Type B pancreatic cell (in vitro differentiated cells): Measurements from ENCODE around the gene LOC101059915.
"Not testable (repeated sequence)": the region's sequence is repeated elsewhere in the genome, so short reads cannot be mapped to it uniquely, and the experiment has no call there.

Experiments used
- DNase-seq: peaks from one replicate; pipeline ENCODE4 v3.0.0; 2021; ENCODE audit warnings: mixed read lengths; ENCODE audit not compliant: unreplicated experiment; ENCODE audit errors: extremely low spot score
- H3K27ac Mint-ChIP-seq: 2 replicates; pipeline ENCODE4 v1.8.0; 2021; ENCODE audit warnings: mild to moderate bottlenecking, mixed read lengths
- H3K27me3 Mint-ChIP-seq: 2 replicates; pipeline ENCODE4 v1.8.0; 2021; ENCODE audit warnings: mixed read lengths
- H3K36me3 Mint-ChIP-seq: 2 replicates; pipeline ENCODE4 v1.8.0; 2021; ENCODE audit warnings: mixed read lengths
- H3K4me1 Mint-ChIP-seq: one replicate; pipeline ENCODE4 v1.8.0; 2021; ENCODE audit warnings: mixed read lengths; ENCODE audit not compliant: unreplicated experiment
- H3K4me3 Mint-ChIP-seq: 2 replicates; pipeline ENCODE4 v1.8.0; 2021; ENCODE audit warnings: mild to moderate bottlenecking, mixed read lengths
- H3K9me3 Mint-ChIP-seq: 2 replicates; pipeline ENCODE4 v1.8.0; 2021; ENCODE audit warnings: mixed read lengths
- CTCF ChIP-seq: fragments of 200-600 bp; sonication (generic); conservative IDR thresholded peaks from 2 replicates; pipeline ENCODE4 v1.5.0; 2021; ENCODE audit warnings: antibody characterized with exemption, mild to moderate bottlenecking

The LOC101059915 gene

DNA sequence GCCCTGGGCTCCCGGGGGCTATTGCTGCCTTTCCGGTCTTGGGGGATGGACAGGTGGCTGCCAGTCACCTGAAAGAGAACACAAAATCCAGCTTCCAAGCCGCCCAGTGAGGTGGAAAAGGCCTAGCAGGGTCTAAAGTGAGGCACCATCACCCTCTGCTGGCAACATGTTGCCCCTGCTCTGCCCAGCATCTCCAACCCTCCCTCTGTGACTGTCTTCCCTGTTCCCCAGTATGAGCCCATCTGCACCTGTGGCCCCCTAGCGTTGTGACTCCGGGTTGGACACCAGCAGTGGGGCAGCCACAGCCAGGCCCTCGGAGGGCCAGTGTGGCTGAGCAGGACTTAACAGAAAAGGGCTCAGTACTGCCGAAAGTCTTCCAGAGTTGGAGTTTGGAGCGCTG, 3.1 kb upstream of the LOC101059915 start:
- not testable (repeated sequence) for H3K27me3 Mint-ChIP-seq, H3K9me3 Mint-ChIP-seq, H3K4me3 Mint-ChIP-seq, H3K4me1 Mint-ChIP-seq, H3K27ac Mint-ChIP-seq, H3K36me3 Mint-ChIP-seq, DNase-seq
- peak; percentile 57 for TF ChIP-seq CTCF

- Mint-ChIP-seq H3K27me3 (no peaks in the 10 kb centered on the region), H3K4me3 (no peak overlapping the region), H3K27ac (no peak overlapping the region), H3K9me3 (no peaks in the 10 kb centered on the region), H3K36me3 (no peaks in the 10 kb centered on the region), H3K4me1 (no peaks in the 10 kb centered on the region)
- no peak for TF ChIP-seq CTCF
- no peak for DNase-seq
Observed at GRCh38 chrX:71664889-71665491, 2.4 kb upstream of the LOC101059915 start.

DNA sequence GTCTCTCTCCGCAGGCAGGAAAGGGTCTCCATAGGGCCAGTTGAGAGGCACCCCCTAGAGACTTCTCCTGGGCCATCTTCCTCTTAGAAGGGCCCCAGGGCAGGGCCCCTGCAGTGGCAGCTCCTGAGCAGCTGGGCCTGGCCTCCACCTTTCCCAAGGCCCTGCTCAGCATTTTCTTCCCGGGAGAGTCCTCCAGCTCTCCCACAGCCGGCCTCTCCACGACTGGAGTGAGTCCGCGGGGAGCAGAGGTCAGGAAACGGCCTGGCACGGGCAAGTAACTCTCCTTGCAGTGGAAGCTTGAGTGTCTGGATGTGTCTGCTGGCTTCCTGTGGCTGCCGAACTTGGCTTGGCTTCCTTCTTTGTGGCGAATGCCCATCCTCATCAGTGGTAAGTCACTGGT, 1.6 kb upstream of the LOC101059915 start:
- H3K9me3 Mint-ChIP-seq = no peaks in the 10 kb centered on the region

DNA sequence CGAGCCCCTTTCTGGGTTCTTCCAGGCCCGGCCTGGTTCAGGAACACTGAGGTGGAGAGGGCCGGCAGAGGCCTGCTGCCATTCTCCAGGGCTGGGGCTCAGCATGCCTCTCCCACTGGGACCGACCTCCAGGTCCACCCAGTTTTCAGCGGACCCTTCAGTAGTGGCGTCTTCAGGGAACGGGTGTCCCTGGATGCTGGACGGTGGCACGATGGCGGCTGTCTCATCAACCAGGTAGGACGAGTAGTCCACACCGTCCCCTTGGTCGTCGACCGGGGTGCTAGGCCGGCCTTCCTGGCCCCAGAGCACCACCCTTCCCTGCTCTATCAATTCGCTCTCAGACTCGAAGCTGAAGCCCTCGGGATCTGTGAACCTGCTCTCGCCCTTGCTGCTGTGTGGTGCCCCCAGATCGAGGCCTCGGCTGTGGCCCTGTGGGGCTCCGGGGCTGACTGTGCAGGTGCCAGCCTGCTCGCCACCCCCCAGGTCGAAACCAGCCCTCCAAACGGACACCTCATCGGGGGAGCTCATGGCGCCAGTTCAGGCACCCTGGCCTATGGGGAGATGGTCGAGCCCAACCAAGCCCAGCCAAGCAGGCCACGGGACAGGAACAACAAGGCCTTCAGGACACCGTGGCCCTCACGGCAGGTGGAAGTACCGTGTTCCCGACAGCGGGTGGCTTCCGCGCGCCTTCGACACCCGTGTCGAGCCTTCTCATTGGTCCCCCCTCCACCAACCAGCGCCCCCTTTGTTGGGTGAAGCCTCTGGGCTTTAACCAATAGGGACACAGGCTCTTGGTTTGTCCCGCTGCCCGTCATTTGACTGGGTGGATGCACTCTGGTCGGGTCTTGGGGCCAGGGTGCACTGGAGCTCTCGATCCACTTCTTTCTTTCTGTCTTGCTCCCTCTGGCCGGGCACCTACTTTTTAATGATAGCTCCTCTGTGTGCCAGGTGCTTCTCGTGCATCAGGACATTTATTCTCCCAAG, 814 bp upstream of the LOC101059915 start:
- Mint-ChIP-seq H3K4me3 (no peak overlapping the region), H3K27ac (no peak overlapping the region), H3K4me1 (no peaks in the 10 kb centered on the region), H3K9me3 (no peaks in the 10 kb centered on the region), H3K27me3 (no peaks in the 10 kb centered on the region), H3K36me3 (no peaks in the 10 kb centered on the region)
- TF ChIP-seq CTCF = no peak
- no peak for DNase-seq

More for the DNA sequence above, 1.6 kb upstream of the LOC101059915 start:
- Mint-ChIP-seq H3K27me3 (no peaks in the 10 kb centered on the region), H3K4me3 (no peak overlapping the region), H3K36me3 (no peaks in the 10 kb centered on the region), H3K27ac (no peak overlapping the region), H3K4me1 (no peaks in the 10 kb centered on the region)
- no peak for DNase-seq
- no peak for TF ChIP-seq CTCF

DNA sequence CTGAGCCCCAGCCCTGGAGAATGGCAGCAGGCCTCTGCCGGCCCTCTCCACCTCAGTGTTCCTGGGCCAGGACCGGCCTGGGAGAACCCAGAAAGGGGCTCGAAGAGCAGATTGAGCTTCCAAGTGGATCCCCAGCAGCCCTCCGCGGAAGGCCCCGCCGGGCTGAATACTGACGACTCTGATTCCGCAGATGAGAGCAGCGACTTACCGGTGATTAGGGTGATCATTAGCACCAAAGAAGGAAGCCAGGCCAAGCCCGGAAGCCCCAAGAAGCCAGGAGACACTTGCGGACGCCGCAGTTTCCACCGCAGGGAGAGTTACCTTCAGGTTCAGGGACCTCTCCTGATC, 876 bp downstream of the LOC101059915 start:
- no peaks in the 10 kb centered on the region for H3K9me3 Mint-ChIP-seq
- no peak for DNase-seq
- TF ChIP-seq CTCF = no peak
- no peaks in the 10 kb centered on the region for H3K36me3 Mint-ChIP-seq
- H3K27ac Mint-ChIP-seq = no peak overlapping the region
- no peaks in the 10 kb centered on the region for H3K4me1 Mint-ChIP-seq
- peaks cover 4% of the 10 kb centered on the region for H3K27me3 Mint-ChIP-seq
- H3K4me3 Mint-ChIP-seq = no peak overlapping the region
